ENCODE results near the gene NEMP1.
"Not testable (repeated sequence)": the region's sequence is repeated elsewhere in the genome, so short reads cannot be mapped to it uniquely, and the experiment has no call there.

NEMP1 gene, protein sequence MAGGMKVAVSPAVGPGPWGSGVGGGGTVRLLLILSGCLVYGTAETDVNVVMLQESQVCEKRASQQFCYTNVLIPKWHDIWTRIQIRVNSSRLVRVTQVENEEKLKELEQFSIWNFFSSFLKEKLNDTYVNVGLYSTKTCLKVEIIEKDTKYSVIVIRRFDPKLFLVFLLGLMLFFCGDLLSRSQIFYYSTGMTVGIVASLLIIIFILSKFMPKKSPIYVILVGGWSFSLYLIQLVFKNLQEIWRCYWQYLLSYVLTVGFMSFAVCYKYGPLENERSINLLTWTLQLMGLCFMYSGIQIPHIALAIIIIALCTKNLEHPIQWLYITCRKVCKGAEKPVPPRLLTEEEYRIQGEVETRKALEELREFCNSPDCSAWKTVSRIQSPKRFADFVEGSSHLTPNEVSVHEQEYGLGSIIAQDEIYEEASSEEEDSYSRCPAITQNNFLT

DNA sequence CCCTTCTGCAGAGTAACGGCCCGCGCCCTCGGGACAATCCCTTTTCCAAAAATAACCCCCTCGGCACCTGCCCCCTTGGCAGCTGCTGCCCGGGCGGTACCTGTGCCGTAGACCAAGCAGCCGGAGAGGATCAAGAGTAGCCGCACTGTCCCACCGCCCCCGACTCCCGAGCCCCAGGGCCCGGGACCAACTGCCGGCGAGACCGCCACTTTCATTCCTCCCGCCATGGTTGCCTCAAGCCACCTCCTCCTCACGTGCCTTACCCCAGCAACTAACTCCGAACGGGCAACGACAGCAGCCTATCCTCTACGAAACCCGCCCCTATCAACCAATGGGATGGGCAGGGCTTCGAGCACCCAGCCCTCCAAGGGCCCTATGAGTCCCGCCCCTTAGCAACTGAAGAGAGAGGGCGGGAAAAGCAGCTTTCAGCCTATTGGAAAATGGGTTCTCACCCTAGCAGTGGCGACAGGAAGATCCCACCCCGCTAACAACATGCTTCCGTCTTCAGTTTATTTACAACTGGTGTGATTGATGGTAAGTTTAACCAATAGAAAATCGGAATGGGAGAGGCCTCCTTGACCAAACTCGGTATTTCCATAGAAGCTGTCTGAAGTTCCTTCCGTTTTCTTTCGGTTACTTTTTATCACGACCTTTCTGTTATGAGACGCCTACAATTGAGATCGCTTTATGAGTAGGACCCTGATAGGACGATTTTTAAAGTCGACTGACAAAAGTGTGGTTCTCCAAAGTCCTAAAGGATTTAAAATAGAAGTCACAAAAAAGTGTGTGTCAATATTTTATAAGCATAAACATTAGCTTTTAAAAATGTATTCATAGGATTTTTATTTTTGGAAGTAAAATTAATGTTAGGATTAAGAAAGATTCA lies at the start of gene NEMP1:
NEMP1 (minus strand) TSS at position 273 of the 886 bp plus-strand sequence; CDS start at position 227, 46 bp downstream.
- DNase-seq (ENCODE audit: low read depth): peak; percentile 100

DNA sequence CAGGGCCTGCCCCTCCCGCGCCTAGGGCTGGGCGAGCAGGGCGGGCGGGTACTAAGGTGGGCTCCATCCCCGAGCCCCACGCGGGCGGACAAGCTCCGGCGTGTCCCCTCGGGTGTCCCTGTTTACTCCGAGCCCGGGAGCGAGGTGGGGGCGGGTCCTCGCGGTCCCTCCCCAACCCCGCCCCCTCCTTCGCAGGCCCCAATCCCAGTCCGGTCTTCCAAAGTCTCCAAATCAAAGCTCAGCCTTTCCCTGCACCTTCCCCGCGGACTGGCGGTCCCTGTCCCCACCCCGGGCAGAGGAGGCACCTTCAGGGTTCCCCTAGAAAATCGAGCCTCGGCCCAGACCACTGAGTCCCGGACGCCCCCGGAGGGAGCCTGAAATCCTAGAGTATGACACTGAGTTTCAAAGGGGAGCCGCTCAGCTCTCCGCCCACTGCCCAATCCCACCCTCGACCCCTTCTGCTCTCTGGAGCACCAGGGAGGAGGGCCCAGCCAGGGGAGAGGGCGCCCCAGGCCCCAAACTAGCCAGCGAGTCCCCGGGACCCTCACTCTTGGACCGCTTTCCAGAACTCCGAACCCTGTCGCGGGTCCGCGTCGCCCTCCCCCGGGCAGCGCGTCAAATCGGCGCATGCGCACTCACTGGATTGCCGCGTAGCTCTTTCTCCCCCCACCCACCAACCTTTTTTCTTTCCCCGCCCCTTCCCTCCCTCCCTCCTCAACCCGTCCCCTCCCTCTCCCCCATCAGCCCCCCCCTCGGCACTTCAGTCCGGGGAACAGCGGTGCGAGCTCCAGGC lies 49.3 kb upstream of the NEMP1 start, which contains the start of gene LRP1:
LRP1 (plus strand) TSS at position 758 of the 793 bp plus-strand sequence. CDS start 482 bp downstream, outside the sequence.
- peak; percentile 88 for DNase-seq (ENCODE audit: low read depth)

DNA sequence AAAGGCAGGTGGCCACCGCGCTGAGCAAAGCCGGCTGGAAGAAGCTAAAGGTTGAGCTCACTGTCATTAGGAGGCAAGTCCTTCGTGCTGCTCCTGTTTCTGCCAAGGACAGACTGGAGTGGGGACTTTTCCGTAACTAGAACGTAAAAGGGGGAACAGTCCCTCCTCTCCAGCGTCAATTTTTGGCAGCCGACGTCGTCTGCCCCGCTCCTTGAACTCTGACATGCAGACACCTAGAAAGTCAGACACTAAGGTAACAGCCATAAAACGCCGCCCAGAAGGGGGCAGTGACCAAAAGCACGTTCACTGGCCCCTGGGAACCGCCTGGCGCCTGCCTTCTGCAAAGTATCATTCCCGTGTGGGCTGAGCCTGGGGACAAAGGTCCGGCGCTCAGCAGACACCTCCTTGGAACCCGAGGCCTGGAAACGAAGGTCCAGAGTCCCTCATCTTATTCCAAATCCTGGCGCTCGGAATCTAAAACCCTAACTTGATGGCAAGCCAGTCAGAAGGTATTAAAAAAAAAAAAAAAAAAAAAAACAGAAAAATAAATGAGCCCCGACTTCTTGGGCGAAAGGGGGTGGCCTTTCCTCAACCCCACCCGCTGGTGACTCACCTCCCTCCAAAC lies 48.6 kb upstream of the NEMP1 start:
- peak; percentile 63 for DNase-seq (ENCODE audit: low read depth)

DNA sequence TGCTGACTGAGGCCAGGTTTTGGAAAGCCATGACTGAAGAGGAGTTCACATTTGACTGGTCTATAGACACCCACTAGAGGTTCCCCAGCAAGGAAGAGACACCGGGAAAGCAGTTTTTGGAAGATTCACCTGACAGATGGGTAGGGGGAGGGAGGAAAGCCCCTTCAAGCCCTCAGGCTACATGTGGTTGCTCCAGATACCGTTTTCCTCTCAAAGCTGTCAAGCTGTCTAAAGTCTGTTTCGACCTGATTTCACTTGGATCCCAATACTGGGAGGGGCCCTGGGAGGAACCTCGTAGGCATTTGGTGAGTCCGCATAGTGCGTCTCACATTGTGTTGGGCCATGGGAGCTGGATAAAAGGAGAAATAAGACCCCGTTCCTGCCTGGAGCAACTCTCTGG lies 48.0 kb upstream of the NEMP1 start:
- DNase-seq (ENCODE audit: low read depth): no peak

DNA sequence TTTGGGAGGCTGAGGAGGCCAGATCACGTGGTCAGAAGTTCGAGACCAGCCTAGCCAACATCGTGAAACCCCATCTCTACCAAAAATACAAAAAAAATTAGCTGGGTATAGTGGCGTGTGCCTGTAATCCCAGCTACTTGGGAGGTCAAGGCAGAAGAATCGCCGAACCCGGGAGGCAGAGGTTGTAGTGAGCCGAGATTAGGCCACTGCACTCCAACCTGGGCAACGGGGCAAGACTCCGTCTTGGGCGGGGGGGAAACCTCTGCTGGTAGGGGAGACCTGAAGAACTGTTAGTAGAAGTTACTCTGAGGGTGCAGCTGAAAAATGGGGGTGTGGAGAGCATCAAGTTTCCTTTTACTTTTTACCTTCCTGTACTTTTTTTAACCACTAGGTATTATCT lies 47.5 kb upstream of the NEMP1 start:
- DNase-seq (ENCODE audit: low read depth): no peak

GRCh38 chr12:57124261-57124877 lies 45.8 kb upstream of the NEMP1 start:
- peak; percentile 81 for DNase-seq (ENCODE audit: low read depth)

DNA sequence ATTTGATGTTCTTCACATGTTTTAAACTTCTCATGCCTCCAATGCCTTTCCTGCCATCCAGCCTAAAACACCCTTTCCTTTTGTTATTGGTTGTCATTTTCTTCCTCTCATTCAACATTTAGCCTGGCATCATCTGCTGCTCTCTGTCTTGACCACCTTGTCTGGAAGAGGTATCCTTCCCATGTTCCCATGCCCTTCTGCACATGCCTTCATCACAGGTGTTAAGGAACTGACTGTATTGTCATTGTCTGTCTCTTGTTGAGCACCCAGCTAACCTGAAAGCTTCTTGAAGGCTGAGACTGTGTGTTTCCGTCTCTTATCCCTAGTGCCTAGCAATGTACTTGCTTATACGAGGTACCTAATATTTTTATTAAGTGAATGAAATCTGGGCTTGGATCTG lies 45.2 kb upstream of the NEMP1 start:
- DNase-seq (ENCODE audit: low read depth): no peak

GRCh38 chr12:57120718-57121117 lies 42.1 kb upstream of the NEMP1 start:
- DNase-seq (ENCODE audit: low read depth): not testable (repeated sequence)

GRCh38 chr12:57119294-57120085 lies 40.9 kb upstream of the NEMP1 start:
- DNase-seq (ENCODE audit: low read depth): no peak

GRCh38 chr12:57118711-57119271 lies 40.2 kb upstream of the NEMP1 start:
- DNase-seq (ENCODE audit: low read depth): peak; percentile 90

GRCh38 chr12:57116580-57117281 lies 38.1 kb upstream of the NEMP1 start:
- DNase-seq (ENCODE audit: low read depth): no peak

DNA sequence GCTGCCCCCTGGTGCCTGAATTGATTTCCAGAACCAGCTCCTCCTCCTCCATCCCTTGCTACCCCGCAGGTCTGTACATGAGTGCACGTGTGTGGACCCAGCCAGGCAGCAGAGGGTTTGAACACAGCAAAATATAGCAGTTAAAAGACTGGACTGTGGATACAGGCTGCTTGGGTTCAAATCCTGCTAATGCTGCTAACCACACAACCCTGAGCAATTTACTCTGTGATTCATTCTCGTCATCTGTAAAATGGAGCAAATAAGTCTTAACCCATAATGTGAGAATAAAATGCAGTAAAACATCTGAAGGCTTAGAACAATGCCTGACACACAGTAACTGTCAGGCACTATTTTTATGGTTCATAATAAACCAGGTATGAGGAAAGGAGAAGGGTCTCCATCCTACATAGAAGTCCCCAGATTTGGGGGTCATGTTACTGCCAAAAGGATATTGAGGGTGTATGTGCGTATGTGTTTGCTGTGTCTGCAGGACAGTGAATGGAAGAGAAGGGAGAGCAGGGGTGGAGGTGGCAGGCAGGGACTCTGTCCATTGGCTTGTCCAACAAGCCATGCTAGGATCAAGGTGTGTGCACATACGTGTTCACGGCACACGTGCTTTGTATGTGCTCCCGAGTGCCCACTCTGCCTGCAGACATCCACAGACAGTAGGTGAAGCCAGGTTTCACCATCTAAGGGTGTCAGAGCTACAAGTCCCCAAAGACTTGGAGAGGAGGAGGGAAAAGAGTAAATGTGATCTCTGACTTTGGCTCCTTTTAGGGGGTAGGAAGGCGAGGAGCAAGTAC lies 34.1 kb upstream of the NEMP1 start:
- DNase-seq (ENCODE audit: low read depth): no peak

DNA sequence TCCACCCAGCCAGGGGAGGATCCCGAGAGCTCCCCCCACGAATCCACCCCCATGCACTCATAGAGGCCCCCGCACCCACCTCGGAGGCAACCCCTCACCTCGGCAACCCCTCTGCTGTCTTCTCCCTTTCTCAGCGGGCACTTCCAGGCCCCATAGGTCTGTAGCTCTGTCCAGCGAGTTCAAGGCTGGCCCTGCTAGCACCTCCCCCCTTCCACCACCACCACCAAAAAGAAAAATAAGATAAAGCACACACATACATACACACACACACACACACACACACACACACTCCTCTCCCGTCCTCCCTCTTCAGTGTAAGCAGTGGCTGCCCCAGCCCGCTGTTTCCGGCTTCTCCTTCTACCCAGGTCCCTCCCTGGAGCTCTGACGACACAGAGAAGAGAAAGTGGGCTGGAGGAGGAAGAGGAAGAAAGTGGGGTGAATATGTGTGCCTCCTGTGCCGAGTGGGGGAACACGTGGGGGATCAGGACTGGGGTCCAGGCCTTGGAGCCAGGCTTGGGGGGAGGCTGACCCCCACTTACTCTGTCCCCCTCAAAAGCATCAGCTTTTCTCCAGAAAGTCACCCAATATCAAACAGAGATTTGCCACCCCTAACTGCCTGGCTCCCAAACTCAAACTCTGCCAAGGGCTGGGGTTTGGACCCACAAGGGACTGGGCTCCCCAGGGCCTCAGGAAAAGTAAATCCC lies 32.6 kb upstream of the NEMP1 start, which contains the start of gene STAT6:
STAT6 (minus strand) TSS at position 332 of the 704 bp plus-strand sequence. CDS start 3,084 bp downstream, outside the sequence.
- peak; percentile 91 for DNase-seq (ENCODE audit: low read depth)

GRCh38 chr12:57110104-57111030 lies 31.8 kb upstream of the NEMP1 start:
- peak; percentile 82 for DNase-seq (ENCODE audit: low read depth)

- no peak for DNase-seq (ENCODE audit: low read depth)
These were observed 30.9 kb upstream of the NEMP1 start for GRCh38 chr12:57109207-57110103.

Measured in EH (cell line).